ENCODE data around the gene SHLD2.

DNA sequence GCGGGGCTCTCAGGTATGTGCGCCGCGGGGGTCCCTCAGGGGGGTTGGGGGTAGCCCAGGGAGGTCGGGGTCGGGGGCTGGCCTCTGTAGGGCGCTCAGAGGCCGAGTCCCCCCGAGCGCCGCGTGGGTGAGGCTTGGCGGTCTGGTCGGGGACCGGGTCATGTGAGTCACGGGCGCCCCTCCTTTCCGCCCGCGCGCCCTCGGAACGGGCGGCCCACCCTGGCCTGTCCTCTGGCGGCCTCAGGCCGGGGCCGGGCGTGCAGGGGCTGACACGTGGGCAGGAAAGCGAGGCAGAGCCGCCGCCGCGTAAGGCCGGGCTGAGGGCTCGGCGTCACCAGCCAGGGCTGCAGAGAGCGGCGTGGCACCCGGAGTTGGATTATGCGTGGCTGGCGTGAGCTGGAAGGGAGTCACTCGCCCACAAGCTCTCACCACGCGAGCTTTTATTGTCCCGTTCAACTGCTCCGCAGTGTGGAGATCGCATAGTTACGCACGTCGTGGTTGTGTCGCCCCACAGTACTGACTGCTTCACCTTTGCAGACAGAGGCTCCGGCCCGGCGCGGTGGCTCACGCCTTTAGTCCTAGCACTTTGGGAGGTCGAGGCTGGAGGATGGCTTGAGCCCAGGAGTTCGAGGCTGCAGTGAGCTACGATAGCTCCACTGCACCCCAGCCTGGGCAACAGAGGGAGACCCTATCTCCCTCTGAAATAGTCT is 385 bp downstream of the SHLD2 start:
- TF ChIP-seq OSR1 (CRISPR knock-in tag; IDR thresholded peaks at IDR 0.05): no peak
- TF ChIP-seq ZNF70 (CRISPR knock-in tag; IDR thresholded peaks at IDR 0.05): no peak
- no peak for TF ChIP-seq PPARA (CRISPR knock-in tag; IDR thresholded peaks at IDR 0.05; ENCODE audit: borderline replicate concordance)
- TF ChIP-seq ZFP30 (CRISPR knock-in tag; IDR thresholded peaks at IDR 0.05): no peak
- TF ChIP-seq ZNF565 (CRISPR knock-in tag; conservative IDR thresholded peaks at IDR 0.05; ENCODE audit: low read depth): no peak
- TF ChIP-seq ZNF8 (CRISPR knock-in tag; IDR thresholded peaks at IDR 0.05): no peak
- TF ChIP-seq TOX (CRISPR knock-in tag; IDR thresholded peaks at IDR 0.05; ENCODE audit: borderline replicate concordance): no peak
- TF ChIP-seq, protein P1, sequence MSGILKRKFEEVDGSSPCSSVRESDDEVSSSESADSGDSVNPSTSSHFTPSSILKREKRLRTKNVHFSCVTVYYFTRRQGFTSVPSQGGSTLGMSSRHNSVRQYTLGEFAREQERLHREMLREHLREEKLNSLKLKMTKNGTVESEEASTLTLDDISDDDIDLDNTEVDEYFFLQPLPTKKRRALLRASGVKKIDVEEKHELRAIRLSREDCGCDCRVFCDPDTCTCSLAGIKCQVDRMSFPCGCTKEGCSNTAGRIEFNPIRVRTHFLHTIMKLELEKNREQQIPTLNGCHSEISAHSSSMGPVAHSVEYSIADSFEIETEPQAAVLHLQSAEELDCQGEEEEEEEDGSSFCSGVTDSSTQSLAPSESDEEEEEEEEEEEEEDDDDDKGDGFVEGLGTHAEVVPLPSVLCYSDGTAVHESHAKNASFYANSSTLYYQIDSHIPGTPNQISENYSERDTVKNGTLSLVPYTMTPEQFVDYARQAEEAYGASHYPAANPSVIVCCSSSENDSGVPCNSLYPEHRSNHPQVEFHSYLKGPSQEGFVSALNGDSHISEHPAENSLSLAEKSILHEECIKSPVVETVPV (CRISPR knock-in tag; IDR thresholded peaks at IDR 0.05): no peak
- TF ChIP-seq, protein P2, sequence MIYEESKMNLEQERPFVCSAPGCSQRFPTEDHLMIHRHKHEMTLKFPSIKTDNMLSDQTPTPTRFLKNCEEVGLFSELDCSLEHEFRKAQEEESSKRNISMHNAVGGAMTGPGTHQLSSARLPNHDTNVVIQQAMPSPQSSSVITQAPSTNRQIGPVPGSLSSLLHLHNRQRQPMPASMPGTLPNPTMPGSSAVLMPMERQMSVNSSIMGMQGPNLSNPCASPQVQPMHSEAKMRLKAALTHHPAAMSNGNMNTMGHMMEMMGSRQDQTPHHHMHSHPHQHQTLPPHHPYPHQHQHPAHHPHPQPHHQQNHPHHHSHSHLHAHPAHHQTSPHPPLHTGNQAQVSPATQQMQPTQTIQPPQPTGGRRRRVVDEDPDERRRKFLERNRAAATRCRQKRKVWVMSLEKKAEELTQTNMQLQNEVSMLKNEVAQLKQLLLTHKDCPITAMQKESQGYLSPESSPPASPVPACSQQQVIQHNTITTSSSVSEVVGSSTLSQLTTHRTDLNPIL (CRISPR knock-in tag; IDR thresholded peaks at IDR 0.05; ENCODE audit: low read depth): no peak

All from SK-N-SH treated with all-trans-retinoic acid at 6 μM for 48 hours (cell line).